Neural cell (in vitro differentiated cells): Measurements from ENCODE around the gene ZC3H4.

Experiments used
- EP300 ChIP-seq: fragments of 450-650 bp; conservative IDR thresholded peaks from 2 replicates; pipeline ENCODE4 v1.6.1; 2014; ENCODE audit warnings: antibody characterized with exemption, mild to moderate bottlenecking, moderate library complexity; ENCODE audit not compliant: poor library complexity, severe bottlenecking
- EZH2 ChIP-seq: fragments of 200-600, 300-800 bp; shearing (Covaris generic), sonication (generic); IDR thresholded peaks from 2 replicates; pipeline ENCODE4 v1.6.1; 2014; ENCODE audit warnings: antibody characterized with exemption, low read length, borderline replicate concordance, mild to moderate bottlenecking; ENCODE audit not compliant: insufficient read depth, poor library complexity, severe bottlenecking
- MXI1 ChIP-seq: fragments of 450-650 bp; conservative IDR thresholded peaks from 2 replicates; pipeline ENCODE4 v1.6.1; 2014; ENCODE audit warnings: antibody characterized with exemption, mild to moderate bottlenecking; ENCODE audit not compliant: poor library complexity, severe bottlenecking
- POLR2AphosphoS5 ChIP-seq: IDR thresholded peaks from 2 replicates; pipeline ENCODE4 v1.6.1; 2012
- SMC3 ChIP-seq: fragments of 450-650 bp; conservative IDR thresholded peaks from 2 replicates; pipeline ENCODE4 v1.6.1; 2014; ENCODE audit warnings: antibody characterized with exemption, mild to moderate bottlenecking, moderate library complexity; ENCODE audit not compliant: poor library complexity
- TAF1 ChIP-seq: IDR thresholded peaks from 2 replicates; pipeline ENCODE4 v1.6.1; 2012; ENCODE audit warnings: low read depth
- TF ChIP-seq, protein P1 (sequence below): fragments of 450-650 bp; IDR thresholded peaks from 2 replicates; pipeline ENCODE4 v1.5.1; 2014; ENCODE audit warnings: antibody characterized with exemption, mild to moderate bottlenecking, moderate library complexity; ENCODE audit not compliant: poor library complexity, severe bottlenecking
- TF ChIP-seq, protein P2 (sequence below): IDR thresholded peaks from 2 replicates; pipeline ENCODE4 v1.6.1; 2012; ENCODE audit warnings: borderline replicate concordance

DNA sequence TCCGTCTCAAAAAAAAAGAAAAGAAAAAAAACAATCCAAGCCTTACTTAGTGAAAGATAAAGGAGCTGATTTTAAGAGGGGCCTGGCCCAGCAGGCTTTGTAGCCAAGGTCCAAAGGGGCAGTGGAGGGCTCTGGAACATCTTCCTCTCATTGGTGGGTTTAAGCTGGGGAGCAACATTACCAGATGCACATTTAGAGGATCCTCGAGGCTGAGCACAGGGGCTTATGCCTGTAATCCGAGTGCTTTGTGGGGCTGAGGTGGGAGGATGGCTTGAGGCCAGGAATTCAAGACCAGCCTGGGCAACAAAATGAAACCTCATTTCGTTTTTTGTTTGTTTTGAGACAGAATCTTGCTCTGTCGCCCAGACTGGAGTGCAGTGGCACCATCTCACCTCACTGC, 57.2 kb downstream of the ZC3H4 start:
- TF ChIP-seq TAF1 (no peak), POLR2AphosphoS5 (no peak), EP300 (no peak), SMC3 (no peak), EZH2 (no peak), MXI1 (no peak)
- TF ChIP-seq, protein P1, sequence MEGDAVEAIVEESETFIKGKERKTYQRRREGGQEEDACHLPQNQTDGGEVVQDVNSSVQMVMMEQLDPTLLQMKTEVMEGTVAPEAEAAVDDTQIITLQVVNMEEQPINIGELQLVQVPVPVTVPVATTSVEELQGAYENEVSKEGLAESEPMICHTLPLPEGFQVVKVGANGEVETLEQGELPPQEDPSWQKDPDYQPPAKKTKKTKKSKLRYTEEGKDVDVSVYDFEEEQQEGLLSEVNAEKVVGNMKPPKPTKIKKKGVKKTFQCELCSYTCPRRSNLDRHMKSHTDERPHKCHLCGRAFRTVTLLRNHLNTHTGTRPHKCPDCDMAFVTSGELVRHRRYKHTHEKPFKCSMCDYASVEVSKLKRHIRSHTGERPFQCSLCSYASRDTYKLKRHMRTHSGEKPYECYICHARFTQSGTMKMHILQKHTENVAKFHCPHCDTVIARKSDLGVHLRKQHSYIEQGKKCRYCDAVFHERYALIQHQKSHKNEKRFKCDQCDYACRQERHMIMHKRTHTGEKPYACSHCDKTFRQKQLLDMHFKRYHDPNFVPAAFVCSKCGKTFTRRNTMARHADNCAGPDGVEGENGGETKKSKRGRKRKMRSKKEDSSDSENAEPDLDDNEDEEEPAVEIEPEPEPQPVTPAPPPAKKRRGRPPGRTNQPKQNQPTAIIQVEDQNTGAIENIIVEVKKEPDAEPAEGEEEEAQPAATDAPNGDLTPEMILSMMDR: no peak
- TF ChIP-seq, protein P2, sequence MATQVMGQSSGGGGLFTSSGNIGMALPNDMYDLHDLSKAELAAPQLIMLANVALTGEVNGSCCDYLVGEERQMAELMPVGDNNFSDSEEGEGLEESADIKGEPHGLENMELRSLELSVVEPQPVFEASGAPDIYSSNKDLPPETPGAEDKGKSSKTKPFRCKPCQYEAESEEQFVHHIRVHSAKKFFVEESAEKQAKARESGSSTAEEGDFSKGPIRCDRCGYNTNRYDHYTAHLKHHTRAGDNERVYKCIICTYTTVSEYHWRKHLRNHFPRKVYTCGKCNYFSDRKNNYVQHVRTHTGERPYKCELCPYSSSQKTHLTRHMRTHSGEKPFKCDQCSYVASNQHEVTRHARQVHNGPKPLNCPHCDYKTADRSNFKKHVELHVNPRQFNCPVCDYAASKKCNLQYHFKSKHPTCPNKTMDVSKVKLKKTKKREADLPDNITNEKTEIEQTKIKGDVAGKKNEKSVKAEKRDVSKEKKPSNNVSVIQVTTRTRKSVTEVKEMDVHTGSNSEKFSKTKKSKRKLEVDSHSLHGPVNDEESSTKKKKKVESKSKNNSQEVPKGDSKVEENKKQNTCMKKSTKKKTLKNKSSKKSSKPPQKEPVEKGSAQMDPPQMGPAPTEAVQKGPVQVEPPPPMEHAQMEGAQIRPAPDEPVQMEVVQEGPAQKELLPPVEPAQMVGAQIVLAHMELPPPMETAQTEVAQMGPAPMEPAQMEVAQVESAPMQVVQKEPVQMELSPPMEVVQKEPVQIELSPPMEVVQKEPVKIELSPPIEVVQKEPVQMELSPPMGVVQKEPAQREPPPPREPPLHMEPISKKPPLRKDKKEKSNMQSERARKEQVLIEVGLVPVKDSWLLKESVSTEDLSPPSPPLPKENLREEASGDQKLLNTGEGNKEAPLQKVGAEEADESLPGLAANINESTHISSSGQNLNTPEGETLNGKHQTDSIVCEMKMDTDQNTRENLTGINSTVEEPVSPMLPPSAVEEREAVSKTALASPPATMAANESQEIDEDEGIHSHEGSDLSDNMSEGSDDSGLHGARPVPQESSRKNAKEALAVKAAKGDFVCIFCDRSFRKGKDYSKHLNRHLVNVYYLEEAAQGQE: no peak
